NCI-H1930 (cell line): ENCODE results near the gene CAPN12.

Source experiments
- DNase-seq, 2 experiments: peaks; one replicate each; lab custom pipeline; 2025; lab: John Stamatoyannopoulos, UW

The CAPN12 gene

DNA sequence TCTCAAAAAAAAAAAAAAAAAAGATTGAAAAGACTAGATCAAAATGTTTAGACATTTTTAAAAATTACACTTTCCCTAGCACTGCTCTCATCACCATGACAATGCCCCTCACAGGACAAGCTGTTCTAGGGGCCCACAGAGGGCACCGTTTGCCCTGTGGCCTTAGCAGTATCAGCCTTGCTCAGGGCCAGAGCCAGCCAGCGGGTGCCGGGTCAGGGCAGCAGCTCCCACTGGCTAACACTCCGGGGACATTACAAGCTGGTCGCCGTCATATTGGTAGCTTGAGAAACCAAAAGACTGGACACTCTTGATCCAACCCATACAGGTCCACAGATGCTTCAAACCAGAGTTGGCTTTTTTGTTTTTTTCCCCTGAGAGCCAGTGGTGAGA is 18.0 kb downstream of the CAPN12 start:
- DNase-seq: no peak

DNA sequence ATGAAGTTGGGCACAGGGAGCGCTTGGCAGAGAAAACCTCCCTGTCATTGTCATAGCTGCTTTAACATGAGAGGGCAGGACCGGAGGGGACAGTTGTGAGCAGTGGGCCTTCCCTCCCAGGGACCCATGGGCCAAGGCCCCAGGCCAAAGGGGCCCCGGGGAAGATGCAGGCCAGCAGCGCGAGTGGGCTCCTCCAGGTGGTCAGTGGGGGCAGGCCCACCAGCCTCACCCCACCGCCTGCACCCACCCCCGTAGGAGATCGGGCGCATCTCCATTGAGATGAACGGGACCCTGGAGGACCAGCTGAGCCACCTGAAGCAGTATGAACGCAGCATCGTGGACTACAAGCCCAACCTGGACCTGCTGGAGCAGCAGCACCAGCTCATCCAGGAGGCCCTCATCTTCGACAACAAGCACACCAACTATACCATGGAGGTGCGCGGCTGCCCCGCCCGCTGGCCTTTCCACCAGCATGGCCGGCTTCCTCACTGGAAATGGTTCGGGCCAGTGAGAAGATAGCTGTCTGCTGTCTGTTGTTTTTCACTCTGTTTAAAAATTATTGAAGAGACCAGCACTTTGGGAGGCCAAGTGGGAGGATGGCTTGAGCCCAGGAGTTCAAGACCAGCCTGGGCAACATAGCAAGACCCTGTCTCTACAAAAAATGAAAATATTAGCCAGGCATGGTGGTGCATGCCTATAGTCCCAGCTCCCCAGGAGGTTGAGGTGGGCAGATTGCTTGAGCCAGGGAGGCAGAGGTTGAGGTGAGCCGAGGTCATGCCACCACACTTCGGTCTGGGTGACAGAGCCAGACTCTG is 18.6 kb downstream of the CAPN12 start:
- no peak for DNase-seq

DNA sequence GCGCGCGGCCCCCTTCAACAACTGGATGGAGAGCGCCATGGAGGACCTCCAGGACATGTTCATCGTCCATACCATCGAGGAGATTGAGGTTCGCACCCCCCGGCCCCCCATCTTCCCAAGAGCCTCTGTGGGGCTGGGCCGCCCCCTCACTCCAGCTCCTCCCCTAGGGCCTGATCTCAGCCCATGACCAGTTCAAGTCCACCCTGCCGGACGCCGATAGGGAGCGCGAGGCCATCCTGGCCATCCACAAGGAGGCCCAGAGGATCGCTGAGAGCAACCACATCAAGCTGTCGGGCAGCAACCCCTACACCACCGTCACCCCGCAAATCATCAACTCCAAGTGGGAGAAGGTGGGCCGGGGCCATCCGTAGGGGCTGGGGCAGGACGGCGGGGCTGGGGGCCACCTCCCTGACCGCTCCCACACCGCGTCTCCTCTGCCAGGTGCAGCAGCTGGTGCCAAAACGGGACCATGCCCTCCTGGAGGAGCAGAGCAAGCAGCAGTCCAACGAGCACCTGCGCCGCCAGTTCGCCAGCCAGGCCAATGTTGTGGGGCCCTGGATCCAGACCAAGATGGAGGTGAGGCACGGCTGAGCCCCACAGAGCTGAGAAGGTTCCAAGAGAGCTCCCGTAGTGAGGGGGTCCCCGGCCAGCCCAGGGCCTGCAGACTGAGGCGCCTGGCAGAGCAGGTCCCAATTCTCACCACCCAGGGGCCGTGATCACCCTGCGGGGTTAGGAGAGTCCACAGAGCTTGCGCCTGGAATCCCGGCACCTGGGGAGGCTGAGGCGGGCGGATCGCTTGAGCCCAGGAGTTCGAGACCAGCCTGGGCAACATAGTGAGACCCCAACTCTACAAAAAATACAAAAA is 20.1 kb downstream of the CAPN12 start:
- no peak for DNase-seq

DNA sequence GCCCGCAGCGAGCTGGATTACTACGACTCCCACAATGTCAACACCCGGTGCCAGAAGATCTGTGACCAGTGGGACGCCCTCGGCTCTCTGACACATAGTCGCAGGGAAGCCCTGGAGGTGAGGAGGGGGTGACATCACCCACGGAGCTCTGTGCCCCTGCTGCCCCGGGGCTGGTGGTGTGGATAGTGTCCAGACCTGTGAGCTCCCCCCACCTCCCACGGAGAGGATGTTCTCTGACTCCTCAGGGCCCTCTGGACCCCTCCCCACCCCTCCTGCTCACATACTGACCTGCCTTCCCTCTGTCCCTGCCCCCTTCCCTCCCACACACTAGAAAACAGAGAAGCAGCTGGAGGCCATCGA is 20.7 kb downstream of the CAPN12 start:
- no peak for DNase-seq

DNA sequence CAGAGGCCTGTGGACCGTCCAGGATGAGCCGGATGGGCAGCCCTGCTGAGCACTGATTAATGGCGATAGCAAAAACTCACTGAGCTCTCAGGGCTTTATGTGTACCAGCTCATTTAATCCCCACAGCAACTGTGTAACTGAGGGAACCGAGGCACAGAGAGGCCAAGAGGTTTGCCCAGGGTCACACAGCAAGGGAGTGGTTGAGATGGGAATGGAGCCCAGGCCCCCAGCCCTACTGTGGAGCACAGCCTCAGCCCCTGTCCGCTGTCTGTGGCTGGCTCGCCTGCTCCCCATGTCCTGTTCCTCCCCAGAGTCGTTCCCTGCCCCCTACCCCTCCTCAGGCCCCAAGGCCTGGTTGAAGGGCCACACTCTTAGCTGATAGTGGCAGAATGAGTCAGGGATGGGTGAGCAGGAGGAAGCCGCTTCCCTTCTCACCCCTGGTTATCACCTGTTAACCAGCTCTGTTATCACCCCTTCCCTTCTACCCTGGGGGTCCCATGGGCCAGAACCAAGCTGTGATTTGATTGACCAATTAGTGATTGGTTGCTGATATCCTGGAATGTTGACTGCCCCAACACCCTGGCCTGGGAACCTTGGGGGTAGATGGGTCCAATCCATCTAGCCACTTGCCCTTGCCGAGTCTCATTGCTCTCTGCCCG is 21.2 kb downstream of the CAPN12 start:
- DNase-seq: no peak

DNA sequence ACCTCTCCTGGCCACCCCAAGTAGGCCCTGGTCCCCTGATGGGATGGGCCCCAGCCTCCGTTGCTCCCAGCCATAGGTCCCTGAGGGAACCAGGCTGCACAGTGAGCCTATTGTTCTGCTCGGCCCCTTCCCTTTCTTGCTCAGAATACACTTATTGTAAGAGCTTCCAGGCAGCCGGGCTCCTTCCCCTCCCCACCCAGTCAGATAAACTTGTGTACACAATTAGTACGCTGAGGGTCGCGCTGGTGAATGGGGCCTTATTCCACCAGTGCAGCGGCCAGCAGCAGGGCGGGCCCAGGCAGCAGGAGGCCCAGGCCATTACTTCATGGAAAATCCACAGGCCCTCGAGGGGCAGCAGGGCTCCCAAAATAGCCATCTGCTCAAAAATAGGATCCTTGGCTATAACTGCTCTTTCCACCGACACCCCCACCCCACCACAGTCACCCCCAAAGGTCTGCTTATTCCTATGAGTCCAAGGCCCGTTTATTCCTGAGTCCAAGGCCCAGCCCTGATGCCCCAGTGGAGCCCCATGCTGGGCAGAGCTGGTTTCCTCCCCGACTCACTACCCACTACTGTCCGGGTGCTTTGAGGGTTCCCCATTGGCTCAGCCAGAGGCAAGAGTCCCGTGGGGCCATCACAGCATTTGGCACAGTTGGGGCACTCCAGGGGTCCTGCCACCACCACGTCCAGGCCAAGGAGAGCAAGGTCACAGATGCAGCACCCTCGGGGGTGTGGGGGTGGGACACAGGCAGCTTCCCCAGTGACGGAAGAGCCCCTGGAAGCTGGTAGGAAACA is 22.1 kb downstream of the CAPN12 start:
- no peak for DNase-seq

DNA sequence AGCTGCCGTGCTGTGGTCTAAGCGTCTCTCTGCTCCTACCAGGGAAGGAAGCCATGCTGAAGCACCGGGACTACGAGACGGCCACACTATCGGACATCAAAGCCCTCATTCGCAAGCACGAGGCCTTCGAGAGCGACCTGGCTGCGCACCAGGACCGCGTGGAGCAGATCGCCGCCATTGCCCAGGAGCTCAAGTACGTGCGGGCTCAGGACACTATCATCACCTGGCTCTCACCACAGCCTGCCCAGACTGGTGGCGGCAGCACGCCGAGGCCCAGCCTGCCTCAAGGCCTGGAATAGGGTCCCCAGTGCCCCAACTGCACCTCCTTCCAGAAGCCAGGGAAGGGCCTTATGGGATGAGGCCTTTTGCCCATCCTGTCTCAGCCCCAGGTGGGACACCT is 22.8 kb downstream of the CAPN12 start:
- DNase-seq: no peak

DNA sequence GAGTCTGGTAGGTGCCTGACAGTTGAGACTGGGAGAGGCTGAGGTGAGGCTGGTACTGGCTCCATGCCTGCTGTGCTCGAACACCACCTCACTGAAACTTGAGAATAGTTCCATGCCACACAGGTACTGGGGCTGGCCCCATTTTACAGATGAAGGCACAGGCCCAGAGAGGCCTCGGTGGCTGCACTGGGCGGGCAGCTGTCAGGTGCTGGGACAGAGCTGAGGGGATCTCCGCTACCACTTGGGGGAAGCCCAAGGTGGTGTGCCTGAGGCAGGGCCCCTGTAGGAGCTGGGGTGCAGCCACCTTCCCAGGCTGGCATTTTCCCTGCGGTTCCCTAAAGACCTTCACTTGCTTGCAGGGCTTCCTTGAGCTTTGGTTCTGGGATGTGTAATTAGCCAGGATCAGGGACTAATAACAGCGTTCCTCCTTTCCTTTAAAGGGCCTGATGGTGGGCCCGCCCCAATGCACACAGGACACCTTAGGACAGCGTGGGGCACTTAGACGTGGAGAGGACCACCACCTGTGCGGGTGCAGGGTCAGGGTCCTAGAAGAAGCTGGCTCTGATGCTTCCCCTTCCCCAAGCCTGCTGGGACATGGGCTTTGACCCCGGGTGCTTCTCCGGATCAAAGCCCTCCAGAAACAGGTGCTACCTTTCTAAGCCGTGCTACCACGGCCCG is 23.6 kb downstream of the CAPN12 start:
- DNase-seq: no peak

DNA sequence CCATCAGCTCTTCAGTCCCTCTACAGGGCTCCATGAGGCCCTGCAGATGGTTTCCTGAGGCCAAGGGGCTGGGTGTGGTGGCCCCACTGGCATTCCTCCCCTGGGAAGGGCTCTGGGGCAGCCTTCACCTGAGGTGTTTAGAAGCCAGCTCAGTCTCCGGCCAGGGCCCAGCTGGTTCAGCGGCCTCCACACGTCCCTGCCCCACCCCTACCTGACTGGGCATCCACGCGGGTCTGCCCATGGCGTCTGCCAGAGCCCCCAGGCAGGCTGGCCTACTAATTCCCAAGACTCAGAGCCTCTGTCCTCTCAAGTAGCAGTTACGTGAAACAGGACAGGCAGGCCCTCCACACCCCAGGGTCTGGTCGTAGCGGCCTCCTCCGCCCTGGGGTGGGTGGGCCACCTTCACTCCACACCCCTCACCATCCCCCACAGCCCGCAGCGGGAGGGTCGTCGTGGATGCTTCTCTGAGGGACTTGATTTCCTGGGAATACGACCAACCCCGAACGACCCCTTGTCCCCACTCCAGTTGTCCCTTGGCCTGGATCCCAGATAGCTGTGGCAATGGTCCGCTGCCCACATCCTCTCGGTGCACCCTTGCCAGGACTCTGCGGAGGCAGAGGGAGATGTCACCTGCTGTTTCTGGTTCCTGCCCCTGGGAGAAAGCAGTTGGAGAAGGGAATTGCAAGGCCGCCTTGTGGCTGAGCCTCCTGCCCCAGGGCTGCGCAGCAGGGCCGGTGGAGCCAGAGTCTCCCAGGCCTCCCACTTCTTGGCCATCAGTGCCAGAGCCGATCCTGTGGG is 24.3 kb downstream of the CAPN12 start:
- DNase-seq: no peak

DNA sequence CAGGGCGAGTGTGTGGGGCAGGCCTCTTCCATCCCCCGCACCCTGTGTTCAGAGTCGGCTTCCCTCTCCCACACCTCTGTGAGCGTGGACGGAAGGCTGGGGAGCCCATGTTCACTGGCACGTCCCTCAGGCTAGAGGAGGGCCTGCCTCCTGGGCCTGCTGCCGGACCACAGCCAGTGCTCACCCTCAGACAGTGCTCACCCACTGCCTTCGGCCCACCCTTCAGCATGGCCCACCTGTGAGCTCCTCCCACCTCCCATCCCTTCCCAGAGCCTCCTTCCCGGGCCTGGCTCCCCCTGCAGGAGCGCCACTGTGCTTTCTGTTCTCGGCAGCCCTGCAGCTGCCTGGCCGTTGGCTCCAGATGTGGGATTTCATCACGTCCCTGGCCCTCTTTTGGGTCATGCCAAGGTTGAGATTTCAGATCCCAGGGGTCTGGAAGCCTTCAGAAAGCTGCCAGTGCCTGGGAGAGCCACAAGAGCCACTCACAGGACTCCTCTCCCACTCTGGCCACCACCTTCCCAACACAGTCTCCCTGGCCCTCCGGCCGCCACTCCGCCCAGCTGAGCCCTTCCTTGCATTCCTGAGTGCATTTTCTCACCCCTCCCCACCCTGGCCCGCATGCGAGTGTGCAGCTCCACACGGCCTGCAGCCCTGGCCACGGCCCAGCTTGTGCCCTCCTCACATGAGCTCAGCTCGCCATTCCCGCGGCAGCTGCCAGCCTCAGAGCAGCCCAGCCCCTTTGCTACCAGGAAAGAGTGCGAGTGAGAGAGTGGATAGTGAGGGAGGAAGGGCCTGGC is 25.3 kb downstream of the CAPN12 start:
- peak; percentile 20 to 28 for DNase-seq

DNA sequence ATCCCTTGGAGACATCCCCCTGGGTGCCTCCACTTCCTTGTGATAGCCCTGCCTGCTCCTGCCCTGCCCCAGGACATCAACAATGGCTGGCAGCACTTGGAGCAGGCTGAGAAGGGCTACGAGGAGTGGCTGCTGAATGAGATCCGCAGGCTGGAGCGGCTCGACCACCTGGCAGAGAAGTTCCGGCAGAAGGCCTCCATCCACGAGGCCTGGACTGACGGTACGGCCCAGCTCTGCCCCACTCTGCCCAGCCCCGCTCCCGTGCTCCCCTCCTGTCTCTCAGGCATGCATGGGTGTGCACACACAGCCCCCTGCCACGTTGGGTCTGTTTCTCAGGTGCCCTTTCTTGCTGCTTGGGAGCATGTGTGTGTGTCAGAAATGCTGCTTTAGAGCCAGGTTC is 26.4 kb downstream of the CAPN12 start:
- DNase-seq: no peak

DNA sequence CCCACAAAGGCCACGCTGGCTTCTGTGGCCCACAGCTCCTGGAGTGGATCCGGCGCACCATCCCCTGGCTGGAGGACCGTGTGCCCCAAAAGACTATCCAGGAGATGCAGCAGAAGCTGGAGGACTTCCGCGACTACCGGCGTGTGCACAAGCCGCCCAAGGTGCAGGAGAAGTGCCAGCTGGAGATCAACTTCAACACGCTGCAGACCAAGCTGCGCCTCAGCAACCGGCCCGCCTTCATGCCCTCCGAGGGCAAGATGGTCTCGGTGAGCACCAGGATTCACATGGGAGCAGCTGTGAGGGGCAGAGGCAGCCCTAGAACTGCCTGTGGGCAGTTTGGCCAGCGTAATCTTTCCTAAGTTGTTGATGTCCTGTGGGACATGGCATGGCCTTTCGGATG is 27.2 kb downstream of the CAPN12 start:
- no peak for DNase-seq

DNA sequence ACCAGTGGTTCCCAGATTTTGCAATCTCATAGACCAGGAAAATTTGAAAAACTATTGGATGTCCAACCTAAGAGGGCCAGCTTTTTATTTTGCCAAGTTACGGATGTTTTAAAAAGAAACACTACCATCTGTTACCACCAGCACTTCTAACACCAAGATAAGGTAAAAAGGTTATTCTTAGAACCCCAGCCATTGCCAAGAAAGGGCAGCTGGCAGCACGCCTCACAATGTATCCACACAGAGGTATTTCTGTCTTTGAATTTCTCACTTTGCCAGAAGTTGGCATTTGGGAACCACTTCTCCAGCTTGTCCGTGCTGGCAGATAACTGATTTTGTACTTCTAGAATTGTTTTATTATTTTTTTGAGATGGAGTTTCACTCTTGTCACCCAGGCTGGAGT is 28.7 kb downstream of the CAPN12 start:
- DNase-seq: no peak

DNA sequence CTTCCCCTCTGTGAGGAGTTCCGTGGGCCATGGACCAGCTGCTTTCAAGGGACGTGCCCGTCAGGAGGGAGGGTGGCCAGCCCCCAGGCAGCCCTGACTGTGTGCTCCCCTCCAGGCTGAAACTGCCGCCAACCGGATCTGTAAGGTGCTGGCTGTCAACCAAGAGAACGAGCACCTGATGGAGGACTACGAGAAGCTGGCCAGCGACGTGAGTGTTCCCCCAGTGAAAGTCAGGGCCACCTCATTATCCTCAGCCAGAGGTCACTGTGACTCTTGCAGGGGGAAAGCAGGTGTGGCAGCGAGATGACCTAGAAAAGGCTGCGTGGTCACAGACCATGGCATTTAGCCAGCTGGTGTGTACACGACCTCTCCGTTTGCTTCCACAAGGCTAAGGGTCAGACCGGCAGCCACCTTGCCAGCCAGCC is 29.9 kb downstream of the CAPN12 start:
- DNase-seq: no peak

DNA sequence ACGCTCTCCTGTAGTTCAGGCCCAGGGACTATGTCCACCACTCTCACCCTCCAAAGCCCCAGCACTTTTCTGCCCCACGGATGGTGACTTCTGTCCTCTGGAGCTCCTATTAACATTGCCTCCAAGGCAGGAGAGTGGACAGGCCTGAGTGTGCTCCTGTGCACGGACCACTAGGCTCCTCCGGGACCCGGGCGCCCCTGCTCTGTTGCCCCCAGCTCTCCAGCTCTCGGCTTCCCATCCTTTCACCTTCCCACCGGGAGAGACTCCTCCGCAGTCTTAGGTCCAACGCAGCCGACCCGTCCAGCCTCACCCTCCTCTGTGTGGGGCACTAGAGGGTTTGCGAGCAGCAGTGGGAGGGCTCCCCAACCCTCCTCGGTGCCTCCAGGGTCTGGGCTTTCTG is 30.4 kb downstream of the CAPN12 start:
- DNase-seq: no peak

DNA sequence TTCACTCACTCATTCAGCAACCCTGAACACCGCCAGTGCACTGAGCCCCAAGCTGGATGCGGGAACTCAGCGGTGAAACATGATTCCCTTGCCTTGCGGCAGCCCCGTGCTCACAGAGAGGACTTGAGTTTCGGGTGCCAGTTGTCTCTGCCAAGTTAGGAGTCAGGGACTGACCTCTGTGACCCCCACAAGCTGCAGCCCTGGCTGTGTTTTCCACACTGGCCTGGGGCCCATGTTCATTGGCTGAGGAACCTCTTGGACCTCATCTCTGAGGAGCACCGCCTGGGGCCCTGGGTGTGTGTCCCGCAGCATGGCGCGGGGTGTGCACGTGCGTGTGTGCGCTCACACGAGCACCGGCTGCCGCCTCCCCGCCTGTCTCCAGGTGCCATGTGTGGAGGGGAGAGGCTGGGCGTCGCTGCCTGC is 31.0 kb downstream of the CAPN12 start:
- DNase-seq: no peak

DNA sequence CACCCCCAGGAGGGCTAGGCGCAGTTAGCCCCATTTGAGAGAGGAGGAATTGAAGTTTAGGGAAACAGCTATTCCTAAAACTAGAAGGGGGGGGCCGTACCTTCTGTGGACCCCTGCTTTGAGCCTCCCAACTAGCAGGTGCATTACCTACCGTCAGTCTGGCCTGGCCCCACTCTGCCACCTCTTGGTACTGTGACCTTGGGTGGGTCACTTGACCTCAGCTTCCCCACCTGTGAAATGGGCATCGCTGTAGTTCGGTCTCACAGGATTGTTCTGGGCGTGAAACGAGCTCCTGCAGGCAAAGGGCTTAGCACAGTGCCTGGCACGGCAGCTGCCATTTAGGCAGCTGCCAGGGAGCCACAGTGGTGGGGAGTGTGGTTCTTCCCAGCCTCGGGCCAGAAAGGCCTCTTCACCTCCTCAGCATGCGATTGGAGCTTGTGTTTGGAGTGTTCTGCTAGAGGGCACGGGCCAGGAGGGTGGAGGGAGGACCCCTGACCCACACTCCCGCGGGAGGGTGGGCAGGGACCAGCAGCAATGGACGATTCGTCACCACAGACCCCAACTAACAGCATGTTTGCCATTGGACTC is 32.0 kb downstream of the CAPN12 start:
- no peak for DNase-seq

DNA sequence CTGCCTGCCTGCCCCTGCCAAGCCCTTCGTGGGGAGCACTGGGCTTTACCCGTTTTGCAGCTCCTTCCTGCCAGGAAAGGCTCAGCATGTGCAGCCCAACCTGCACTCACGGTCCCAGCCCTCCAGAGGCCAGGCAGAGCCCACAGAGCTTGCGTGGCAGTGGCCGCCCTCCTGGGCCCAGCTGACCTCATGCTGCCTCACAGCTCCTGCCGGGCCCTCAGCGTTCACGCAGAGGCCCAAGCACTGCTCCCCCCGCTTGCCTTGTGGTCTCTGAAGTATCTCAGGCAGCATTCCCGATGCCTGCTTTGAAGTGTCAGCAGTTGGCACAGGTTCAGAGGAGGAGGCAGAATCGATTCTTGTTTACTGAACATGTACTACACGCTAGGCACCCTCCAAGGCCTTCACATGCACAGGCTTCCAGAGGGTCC is 32.5 kb downstream of the CAPN12 start:
- no peak for DNase-seq
